ENCODE results near the gene RSPH10B2.
"Not testable (repeated sequence)": the region's sequence is repeated elsewhere in the genome, so short reads cannot be mapped to it uniquely, and the experiment has no call there.

Gene RSPH10B2

DNA sequence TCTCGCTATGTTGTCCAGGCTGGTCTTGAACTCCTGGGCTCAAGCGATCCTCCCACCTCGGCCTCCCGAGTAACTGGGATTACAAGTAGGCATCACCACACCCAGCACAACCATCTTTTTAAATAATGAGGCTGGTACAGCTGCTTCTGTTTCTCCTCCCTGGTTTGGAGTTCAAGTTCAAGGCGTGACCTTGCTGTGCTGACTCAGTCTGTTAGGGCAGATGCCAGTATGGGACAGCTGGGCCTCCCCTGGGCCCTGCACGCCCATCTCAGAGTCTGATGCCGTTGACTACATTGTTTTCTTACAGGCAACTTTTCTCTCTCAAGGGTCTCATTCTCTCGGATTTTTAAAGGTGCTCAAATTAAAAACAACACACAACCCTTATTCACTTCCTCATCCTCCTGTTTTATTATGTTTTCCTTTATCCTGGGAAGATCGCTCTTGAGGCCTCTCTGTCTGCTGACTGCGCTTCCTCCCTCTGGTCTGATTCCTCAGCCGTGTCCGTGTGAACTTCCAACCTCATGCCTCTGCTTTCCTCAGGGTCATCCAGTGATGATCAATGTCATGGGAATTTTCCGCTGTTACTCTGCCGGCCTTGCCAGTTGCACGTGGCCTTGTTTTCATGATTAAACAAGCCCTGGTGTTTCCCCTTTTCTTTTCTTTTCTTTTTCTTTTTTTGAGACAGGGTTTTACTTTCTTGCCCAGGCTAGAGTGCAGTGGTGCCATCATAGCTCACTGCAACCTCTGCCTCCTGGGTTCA is 38.4 kb downstream of the RSPH10B2 start:
- not testable (repeated sequence) for DNase-seq

DNA sequence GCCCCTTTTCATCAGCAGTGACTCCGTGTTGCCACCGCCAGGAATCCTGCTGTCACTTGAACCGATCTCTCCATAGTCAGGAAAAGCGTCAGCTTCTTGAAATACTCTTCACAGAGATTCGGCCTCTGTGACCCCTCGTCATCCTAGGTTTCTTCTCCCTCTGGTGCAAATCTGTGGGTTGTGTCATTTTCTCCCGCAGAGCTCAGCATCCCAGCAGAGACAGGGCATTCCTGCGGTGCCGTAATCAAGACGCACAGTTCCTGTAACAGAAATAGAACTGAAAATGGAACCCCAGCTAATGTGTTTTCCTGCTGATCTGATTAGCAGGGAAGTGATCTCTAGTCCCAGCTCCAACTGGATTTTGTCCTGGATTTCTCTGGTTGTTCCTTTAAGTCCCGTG is 40.4 kb downstream of the RSPH10B2 start:
- DNase-seq: not testable (repeated sequence)

DNA sequence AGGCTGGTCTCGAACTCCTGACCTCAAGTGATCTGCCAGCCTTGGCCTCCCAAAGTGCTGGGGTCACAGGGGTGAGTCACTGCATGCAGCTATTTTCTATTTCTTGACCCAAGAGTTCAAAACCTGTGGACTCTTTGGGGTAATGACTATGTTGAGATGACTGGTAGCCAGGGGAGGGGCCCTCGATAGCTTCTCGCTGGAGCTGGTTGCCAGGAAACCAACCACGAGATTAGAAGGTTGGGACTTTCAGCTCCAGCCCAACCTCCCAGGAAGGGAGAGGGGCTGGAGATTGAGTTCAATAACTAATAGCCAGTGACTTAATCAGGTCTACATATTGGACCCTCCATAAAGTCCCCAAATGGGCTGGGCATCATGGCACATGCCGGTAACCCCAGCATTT is 43.3 kb downstream of the RSPH10B2 start:
- not testable (repeated sequence) for DNase-seq

DNA sequence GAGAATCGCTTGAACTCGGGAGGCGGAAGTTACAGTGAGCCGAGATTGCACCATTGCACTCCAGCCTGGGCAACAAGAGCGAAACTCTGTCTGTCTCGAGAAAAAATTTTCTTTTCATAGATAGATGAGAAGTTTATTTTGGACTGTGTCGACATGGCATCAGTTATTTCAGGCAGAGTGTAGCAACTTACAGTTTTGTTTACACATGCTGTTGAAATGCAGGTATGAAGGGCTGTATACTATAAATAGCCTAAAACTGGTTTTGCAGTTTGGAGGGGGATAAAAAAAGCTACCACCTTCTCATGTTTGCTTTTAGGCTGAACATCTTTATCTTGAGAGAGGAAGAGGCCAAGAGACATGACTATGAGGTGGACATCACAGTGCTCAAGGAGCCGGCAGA is 44.1 kb downstream of the RSPH10B2 start:
- DNase-seq: not testable (repeated sequence)

DNA sequence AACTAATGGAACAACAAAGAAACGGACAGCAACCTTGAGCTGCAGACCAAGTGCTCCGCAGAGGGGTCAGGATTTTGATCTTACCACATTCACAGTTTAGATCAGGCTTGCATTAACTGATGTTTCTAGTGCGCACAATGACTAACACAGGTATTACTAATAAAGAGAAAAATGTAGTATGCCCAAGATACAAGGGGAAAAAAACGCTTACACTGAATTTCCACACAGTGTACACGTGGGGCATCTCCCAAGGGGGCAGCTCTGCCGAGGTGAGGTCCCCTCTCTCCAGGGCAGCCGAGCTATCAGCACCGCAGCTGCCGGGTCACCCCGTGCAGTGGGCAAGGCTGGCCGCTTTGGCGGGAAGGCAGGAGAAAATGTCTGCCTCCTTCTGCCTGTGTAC is 46.0 kb downstream of the RSPH10B2 start:
- not testable (repeated sequence) for DNase-seq

DNA sequence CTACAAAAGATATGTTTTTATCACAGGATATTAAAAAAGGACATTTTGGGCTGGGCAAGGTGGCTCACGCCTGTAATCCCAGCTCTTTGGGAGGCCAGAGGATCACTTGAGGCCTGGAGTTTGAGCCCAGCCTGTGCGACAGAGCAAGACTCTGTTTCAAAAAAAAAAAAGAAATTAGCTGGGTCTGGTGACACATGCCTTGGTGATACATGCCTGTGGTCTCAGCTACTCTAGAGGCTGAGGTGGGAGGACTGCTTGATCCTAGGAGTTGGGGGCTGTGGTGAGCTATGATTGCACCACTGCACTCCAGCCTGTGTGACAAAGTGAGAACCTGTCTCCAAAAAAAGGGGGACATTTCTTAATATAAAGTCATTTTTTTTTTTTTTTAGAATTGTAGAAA is 46.4 kb downstream of the RSPH10B2 start:
- DNase-seq: not testable (repeated sequence)

DNA sequence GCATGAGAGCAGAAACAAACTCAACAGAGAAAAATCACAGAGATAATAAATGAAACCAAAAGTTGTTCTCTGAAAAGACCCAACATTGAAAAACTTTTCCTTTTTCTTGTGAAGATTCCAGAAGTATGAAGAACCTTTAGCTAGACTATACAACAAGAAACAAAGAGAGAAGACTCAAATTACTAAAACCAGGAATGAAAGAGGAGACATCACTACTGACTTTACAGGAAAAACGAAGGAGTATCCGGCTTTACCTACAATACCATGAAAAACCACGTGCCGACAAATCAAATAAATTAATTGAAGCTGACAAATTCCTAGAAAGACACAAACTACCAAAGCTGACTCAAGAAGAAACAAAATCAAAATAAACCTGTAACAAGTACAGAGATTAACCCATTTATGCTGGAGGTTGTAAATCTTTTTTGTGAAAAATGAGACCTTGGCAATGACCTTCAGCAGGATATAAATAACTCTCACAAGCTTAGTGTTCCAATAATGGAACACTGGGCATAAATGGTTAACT is 53.6 kb downstream of the RSPH10B2 start:
- DNase-seq: not testable (repeated sequence)

DNA sequence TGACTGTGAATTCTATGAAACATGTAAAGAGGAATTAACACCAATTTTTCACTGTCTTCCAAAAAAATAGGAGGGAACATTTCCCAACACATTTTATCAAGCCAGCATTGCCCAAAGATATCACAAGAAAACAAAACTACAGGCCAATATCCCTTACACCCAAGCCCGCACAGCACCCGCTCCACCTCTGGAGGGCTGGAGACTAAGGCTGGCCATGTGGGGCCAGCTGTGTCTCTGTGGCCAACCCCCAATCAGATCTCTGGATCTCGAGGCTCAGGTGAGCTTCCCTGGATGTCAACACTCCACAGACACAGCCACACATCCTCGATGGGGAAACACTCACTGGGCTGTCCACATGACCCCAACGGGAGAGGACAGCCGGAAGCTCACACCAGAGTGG is 54.1 kb downstream of the RSPH10B2 start:
- not testable (repeated sequence) for DNase-seq

DNA sequence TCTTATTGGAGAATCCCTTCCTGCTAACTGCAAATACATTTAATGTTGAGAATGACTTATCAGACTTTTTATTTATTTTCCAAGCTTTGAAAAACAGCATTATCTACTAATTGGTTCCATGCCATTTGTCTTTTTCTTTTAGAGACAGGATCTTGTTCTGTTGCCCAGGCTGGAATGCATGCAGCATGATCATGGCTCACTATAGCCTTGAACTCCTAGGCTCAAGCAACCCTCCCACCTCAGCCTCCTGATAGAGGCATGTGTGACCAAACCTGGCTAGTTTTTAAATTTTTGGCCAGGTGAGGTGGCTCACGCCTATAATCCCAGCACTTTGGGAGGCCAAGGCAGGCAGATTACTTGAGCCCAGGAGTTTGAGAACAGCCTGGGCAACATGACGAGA is 59.1 kb downstream of the RSPH10B2 start:
- not testable (repeated sequence) for DNase-seq

DNA sequence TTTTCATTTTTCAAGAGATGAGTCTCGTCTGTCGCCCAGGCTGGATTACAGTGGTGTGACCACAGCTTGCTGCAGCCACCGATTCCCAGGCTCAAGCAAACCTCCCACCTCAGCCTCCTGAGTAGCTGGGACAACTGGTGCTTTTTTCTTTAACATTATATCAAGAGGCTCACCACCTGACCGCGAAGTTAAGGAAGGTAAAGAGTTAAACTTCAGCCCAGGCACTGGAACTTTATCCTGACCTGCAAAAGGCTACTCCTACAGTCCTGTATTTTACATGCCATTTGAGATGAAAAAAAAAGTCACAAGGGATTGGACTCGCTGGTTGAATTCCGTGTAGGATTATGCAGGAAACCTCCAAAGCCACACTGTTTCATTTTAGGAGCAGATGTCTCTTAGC is 61.6 kb downstream of the RSPH10B2 start:
- DNase-seq: not testable (repeated sequence)

DNA sequence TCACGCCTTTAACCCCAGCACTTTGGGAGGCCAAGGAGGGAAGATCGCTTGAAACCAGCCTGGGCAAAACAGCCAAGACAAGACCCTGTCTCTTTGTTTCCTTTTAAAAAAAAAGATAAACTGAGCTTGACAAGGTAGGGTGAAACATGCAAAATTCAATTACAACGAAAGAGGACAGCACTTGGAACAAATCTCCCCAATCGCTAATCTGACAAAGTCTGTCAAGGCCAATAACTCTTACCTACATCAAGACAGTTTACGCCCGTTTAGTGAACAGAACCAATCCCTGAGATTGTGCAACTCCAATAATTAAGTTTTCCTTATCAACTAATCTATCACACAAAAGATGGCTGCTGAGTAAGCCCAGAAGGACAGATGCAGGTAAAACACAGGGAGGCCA is 67.7 kb downstream of the RSPH10B2 start:
- DNase-seq: not testable (repeated sequence)

DNA sequence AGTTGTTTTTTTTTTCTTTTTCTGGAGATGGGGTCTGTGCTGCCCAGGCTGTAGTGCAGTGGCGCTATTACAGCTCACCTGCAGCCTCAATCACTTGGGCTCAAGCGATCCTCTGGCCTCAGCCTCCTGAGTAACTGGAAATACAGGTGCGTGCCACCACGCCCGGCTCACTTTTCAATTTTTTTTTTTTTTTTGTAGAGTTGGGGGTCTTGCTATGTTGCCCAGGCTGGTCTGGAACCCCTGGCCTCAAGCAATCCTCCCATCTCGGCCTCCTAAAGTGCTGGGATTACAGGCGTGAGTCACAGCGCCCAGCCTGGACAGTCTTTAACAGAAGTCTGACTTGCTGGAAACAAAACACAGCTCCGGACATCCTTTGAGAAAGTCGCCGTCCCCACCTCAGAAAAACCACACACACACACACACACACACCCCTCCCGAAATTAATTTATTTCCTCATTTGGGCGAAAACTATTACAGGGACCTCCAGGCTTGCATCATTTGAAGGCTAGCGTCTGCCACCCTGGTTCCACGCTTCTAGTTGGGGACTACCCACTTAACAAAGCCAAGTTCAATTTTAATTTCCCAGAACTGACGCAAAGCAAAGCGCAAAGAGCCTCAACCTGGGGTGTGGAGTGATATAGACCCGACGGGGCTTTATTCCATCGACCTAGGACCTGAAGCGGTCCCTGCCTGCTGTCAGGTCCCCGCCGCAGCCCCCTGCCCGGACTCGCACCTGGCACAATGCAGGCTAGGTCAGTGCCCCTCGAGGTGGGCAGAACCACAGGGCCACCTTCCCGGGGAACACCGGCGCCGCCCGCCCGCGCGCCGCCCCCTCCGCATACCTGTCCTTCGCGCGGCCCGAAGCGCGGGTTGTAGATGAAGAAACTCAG is 71.6 kb downstream of the RSPH10B2 start:
- DNase-seq: not testable (repeated sequence)

DNA sequence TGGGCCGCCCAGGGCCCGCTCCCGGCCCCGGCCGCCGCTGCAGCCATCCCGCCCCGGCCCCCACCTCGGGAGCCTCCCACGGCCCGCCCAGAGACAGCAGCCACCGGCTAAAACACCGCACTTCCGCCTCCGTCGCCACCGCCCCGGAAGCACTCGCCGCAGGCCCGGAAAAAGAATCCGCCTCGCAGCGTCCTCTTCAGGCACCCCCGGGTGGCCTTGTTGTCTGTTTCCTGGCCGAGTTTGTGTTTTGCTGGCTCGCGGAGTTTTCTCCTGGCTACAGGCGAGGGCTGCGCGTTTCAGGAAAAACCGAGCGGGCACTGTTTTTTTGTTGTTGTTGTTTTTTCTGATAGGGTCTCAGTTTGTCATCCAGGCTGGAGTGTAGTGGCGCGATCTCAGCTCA is 72.2 kb downstream of the RSPH10B2 start, which contains the start of gene CCZ1B:
TSS of gene CCZ1B (minus strand) at position 125 of the 400 bp plus-strand sequence. CDS start at position 47, 78 bp downstream.
- peak; percentile 53 to 88 (median 70) for DNase-seq

DNA sequence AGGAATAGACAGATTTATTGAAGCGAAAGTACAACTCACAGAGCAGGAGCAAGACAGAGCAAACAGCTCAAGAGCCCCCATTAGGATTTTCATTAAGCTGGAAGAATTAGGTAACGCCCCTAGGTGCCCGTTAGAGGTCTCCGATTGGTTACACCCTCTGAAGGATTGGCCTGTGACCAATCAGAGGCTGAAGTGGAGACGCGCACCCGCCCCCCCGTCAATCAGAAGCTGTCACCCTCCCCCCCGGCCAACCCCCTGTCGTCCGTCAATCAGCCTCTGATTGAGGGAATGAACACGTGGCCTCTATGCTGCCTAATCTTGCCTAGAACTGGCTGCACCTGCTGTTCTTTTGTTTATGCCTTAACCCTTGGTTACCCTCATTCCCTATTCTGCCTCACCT is 73.3 kb downstream of the RSPH10B2 start:
- not testable (repeated sequence) for DNase-seq

DNA sequence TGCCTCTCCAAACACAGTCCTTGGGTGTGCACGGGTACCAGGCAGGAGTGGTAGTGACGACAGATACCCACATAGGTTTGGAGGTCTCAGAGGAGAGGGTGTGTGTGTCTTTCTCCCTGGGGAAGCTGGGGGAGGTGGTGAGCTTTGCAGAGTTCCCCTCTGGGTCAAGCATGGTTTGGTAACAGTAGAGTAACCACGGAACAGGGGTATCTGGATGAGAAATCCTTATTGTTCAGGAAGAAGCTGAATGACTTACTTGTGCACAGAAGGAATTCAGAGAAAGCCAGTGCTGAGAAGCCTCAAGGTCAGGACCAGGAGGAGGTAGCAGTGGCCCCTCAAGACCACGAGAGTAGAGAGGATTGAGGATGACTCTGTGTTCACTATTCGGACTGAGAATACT is 75.7 kb downstream of the RSPH10B2 start:
- DNase-seq: not testable (repeated sequence)

DNA sequence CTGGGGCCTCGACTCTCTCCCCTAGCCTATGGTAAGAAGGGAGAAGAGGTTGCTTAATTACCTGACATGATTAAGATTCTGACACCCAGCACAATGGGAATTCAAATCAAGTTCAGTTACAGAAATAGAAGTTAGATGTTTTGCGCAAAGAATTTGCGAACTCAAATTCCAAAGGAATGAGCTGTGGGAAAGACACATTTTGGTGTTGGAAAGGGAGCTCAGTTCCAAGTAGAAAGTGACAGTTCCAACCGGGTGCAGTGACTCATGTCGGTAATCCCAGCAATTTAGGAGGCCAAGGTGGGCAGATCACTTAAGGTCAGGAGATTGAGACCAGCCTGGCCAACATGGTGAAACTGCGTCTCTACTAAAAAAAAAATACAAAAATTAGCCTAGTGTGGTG is 76.1 kb downstream of the RSPH10B2 start:
- not testable (repeated sequence) for DNase-seq

DNA sequence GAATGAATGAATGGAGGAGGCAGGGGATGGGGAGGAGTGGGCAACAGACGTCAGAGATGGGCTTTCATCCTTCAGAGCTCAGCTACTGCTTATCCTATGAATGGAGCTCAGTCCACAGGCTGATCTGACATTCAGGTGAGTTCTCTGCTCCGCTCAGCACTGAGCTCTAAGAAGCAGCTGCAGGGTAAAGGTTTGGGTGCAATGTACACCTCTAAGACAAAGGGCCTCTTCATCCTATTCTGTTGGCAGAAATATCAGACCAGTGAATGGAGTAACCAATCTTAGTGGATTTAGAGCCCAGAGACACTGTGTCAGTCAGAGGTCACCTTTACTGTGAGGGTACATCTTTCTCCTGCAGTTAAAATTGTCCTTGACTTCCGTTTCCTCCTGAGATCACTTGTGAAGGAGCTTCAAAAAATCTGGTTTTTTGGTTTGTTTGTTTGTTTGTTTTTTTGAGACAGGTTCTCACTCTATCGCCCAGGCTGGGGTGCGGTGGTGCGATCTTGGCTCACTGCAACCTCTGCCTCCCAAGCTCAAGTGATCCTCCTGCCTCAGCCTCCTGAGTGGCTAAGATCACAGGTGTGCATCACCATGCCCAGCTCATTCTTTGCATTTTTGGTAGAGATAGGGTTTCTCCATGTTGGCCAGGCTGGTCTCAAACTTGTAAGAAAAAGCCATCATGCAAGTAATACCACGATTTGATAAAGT is 77.3 kb downstream of the RSPH10B2 start:
- no peak for DNase-seq

DNA sequence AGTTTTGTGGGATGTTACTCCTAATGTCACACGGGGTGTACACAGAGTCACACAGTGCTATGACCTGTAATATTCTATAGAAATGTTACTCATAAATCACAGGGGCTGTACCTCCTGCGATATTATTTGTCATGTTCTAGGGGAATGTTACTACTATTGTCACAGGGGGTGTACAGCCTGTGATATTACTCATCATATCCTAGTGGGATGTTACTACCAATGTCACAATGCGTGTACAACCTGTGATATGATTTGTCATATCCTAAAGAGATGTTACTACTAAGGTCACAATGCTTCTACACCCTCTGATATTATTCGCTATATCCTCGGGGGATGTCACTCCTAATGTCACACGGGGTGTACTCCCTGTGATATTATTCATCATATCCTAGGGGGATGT is 79.7 kb downstream of the RSPH10B2 start:
- no peak for DNase-seq

DNA sequence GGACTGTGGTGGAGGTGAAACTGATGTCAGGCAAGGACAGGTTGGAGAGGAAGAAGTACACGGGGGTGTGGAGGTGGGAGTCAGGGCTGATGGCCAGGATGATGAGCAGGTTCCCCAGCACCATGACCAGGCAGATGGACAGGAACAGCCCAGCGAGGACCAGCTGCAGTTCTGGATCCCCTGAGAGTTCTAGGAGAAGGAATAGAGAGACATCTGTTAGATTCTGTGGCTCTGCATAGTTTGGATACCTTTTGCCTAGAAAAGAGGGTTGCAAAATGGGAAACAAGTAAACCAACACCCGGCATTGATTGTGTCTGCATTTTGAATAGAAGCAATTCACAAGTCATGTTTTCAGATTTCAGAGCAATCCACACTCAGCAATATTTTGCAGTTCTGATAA is 81.6 kb downstream of the RSPH10B2 start:
- DNase-seq: not testable (repeated sequence)

DNA sequence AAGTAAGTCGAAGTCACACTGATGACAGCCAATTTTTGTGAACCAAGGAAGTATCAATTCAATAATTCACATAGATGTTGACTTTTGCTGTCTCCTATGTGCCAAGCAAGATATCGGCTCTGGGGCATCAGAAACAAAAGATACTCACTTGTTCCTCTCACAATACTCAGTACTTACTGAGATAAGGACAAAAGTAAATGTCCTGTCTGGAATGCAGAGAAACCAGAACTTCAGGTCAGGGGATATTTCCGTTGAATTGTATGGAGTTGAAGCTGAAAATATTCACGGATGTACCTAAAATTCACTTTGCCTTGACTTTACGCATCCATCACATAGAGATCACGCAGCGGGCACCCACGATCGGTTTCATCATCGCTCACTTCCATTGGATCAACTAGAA is 83.2 kb downstream of the RSPH10B2 start:
- not testable (repeated sequence) for DNase-seq

DNA sequence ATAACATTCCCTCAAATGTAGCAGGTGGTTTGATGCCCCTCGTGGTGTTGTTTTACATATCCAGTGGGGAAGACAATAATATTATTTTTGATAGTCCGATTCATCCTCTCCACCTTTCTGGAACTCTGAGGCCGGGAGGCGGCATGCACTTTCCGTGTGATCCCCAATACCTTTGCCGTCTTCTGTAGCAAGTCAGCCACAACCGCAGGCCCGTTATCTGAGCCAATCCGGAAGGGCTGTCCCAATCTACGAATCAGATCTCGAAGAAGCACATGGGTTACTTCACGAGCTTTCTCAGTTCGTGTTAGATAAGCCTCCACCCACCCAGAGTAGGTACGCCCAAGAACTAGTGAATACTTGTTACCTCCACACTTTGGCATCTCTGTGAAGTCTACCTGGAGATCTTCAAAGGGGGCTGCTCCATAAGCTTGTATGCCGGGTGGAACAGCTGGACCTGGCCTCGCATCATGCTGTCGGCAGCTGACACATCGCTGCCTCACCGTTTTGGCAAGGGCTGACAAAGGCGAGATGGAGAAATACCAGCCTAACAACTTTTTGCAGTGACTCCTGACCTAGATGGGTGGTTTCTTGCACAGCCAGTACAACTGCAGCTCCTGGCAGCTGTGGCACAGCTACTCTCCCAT is 88.5 kb downstream of the RSPH10B2 start:
- DNase-seq: not testable (repeated sequence)

DNA sequence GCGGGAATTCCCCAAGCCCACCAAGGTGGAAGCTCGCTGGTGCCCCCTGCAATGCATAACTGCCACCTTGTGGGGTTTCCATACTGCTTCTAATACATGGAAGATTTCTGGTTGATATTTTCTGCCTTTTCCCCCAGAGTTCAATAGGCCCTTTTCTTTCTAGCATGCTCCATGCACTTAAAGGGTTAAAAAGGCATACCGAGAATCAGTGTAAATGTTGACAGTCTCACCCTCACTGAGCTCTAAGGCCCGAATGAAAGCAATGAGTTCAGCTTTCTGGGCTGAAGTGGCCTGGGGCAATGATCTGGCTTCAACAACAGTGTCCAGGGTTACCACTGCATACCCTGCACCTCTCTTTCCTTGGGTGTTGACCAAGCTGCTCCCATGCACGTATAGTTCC is 89.2 kb downstream of the RSPH10B2 start:
- DNase-seq: not testable (repeated sequence)

Measured in activated naive CD4-positive, alpha-beta T cell (primary cell).